C4-2B (cell line): ENCODE results near the gene BCKDHA.

ENCODE experiments used
- H3K27ac ChIP-seq: fragments of 450-650 bp; 2 replicates; pipeline ENCODE4 v1.5.1; 2017
- ZFX ChIP-seq: fragments of 450-650 bp; IDR thresholded peaks from 2 replicates; pipeline ENCODE4 v1.6.1; 2017
- TF ChIP-seq, protein P1 (sequence below): fragments of 450-650 bp; conservative IDR thresholded peaks from 2 replicates; pipeline ENCODE4 v1.5.1; 2017; ENCODE audit warnings: mild to moderate bottlenecking

BCKDHA gene

GRCh38 chr19:41437944-41438574, 40.4 kb downstream of the BCKDHA start:
- no peak for TF ChIP-seq ZFX
- H3K27ac ChIP-seq = no peak overlapping the region

DNA sequence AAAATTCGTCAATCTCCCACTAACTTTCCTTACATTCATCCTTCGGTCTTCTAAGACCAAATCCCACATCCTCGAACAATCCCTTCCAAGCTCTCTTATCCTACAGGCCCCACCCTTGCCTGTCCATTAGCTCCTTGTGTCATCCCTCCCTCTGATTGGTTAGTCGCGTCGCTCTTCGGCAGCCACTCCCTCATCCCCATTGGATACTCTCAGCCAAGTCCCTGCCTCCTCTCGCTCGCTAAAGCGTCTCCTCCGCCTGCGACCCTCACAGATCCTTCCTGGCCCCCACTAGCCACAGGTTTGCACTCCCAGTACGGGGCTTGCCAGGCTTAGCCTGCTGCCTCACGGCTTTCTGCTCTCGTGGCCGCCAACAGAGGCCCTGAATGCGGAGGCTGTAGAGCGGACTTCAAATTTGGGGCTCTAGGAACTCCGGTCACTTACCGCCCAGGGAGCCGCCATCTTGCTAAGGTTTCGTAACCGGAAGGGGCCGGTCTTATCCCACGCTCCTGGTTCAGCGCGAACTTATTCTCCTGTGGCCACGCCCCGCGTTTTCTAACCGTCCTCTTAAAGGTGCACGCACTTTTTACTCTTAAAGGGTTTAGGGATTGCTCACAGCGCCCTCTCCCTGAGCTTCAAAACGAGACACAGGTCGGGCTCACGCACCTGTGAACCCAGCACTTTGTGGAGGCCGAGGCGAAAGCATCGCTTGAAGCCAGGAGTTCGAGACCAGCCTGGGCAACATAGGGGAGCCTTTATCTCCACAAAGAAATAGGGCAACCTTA, 42.0 kb downstream of the BCKDHA start, which contains the start of gene DMAC2:
TSS of gene DMAC2 (minus strand) at position 472 of the 782 bp plus-strand sequence. CDS start at position 459, 13 bp downstream.
- H3K27ac ChIP-seq = peak within 1 kb of the TSS; percentile 82
- no peak for TF ChIP-seq ZFX
- TF ChIP-seq, protein P1, sequence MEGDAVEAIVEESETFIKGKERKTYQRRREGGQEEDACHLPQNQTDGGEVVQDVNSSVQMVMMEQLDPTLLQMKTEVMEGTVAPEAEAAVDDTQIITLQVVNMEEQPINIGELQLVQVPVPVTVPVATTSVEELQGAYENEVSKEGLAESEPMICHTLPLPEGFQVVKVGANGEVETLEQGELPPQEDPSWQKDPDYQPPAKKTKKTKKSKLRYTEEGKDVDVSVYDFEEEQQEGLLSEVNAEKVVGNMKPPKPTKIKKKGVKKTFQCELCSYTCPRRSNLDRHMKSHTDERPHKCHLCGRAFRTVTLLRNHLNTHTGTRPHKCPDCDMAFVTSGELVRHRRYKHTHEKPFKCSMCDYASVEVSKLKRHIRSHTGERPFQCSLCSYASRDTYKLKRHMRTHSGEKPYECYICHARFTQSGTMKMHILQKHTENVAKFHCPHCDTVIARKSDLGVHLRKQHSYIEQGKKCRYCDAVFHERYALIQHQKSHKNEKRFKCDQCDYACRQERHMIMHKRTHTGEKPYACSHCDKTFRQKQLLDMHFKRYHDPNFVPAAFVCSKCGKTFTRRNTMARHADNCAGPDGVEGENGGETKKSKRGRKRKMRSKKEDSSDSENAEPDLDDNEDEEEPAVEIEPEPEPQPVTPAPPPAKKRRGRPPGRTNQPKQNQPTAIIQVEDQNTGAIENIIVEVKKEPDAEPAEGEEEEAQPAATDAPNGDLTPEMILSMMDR = peak; percentile 62

DNA sequence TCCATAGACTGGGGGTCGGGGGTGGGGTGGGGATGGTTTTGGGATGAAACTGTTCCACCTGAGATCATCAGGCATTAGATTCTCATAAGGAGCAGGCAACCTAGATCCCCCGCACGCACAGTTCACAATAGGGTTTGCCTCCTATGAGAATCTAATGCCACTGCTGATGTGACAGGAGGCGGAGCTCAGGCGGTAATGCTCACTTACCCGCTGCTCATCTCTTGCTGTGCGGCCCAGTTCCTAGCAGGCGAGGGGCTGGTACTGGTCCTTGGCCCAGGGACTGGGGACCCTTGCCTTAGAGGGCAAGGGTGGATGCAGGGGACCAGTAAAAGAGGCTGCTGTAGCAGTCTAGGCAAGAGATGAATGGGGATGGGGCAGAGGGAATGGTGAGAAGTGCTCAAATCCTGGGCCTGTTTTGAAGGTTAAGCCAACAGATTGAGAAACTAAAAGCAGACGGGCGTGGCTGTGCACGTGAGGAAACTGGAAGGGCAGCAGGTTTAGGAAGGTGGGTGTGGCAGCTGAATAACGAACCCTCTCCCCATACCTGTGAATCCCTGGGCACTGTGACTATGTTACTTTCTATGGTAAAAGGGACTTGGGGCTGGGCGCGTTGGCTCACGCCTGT, 43.8 kb downstream of the BCKDHA start:
- TF ChIP-seq, protein P1 = no peak
- H3K27ac ChIP-seq = no peak overlapping the region

GRCh38 chr19:41442473-41443355, 45.1 kb downstream of the BCKDHA start, which contains the start of gene ERICH4:
Gene ERICH4, plus strand, starts transcription at chr19:41443156. Its CDS starts 14 bp downstream, at chr19:41443170.
- no peak within 1 kb of the TSS for H3K27ac ChIP-seq
- TF ChIP-seq, protein P1 = no peak
- no peak for TF ChIP-seq ZFX

- TF ChIP-seq, protein P1 = no peak
- no peak for TF ChIP-seq ZFX
- no peak overlapping the region for H3K27ac ChIP-seq
Observed at GRCh38 chr19:41443813-41444455, 46.3 kb downstream of the BCKDHA start.

GRCh38 chr19:41445575-41445974, 48.0 kb downstream of the BCKDHA start:
- TF ChIP-seq ZFX = no peak
- TF ChIP-seq, protein P1 = no peak

More at GRCh38 chr19:41445575-41445974, 48.0 kb downstream of the BCKDHA start:
- H3K27ac ChIP-seq = no peak overlapping the region
